ENCODE data around the gene POU2F3.
"Not testable (repeated sequence)": the region's sequence is repeated elsewhere in the genome, so short reads cannot be mapped to it uniquely, and the experiment has no call there.

The POU2F3 gene

DNA sequence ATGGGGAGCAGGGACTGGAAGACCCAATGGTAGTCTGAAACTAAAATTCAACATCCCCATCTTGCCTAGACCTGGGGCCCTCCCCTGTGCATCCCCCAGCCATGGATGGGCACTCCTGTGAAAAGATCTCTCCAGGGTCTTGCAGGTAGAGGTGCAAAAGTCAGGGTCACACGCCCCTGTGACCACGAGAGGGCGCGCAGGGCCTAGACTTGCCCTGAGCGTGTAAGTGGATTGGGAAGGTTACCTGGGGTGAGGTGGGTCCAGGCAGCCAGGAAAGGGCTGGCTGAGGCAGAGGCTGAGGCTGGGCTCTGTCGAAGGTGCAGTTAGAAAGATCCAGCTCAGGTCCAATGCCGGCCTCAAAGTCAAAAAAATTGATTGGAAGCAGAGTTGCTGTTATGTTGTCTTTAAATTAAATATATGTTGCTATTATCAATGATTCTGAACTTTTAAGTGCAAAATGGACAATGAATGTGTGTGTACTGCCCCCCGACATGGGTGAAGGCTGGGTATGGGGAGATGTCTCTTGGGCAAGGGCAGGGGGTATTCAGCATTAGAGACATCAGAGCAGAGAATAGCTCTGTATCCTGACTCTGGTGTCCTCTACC lies 4.8 kb upstream of the POU2F3 start:
- in situ Hi-C loops (cut with HindIII; ENCODE audit: low pct_unique_long_range_greater_than_20kb, low sequenced_read_pairs): no loop called here
- no peak for TF ChIP-seq JUND (IDR thresholded peaks at IDR 0.05; ENCODE audit: low read depth)
- DNase-seq (ENCODE audit: low read depth in 1 of 2, low spot score in 1 of 2): peak; percentile 89 to 93

DNA sequence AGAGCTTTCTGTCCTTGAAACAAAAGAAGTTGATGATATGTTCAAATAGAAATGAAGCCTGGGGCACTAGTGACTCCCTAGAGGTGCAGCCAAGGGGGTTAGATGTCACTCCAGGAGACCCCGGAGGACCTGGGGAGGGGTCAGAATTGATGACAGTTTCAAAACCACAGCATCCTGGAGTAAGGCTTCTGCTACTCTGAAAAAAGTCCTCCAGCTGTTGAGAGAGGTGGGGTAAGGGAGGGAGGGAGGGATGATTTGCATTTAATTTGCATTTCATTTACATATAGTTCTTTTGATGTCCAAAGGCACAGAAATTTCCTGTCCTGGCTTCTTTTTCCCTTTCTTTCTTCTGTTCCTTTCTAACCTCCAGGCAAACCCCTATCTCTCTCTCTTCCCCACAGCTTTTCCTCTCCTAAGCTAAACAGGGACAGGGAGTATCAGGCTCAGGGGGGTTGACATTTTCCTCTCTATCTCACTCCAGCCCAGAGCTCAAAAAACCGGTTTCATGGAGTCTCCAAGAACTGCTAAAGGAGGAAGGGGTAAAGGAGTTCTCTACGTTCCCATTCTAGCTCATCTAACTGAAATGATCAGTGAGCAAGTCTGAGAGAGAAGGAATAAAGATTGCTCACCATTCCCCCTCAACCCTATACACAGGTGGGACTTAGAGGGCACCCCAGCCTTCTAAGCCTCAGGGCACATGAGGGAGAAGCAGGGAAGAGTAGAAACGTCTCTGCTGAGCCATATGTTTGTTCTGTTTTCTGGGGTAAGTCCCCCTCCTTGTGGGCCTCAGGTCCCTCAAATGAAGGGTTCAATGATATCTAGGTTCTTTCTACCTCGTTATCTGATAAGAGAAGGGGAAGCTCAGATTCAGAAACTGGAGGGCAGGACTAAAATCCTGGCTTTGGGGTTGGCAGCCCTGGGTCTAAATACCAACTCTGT lies 3.5 kb upstream of the POU2F3 start:
- no peak for TF ChIP-seq JUND (IDR thresholded peaks at IDR 0.05; ENCODE audit: low read depth)
- DNase-seq (ENCODE audit: low read depth in 1 of 2, low spot score in 1 of 2): peak; percentile 44 to 98
- in situ Hi-C loops (cut with HindIII; ENCODE audit: low pct_unique_long_range_greater_than_20kb, low sequenced_read_pairs): no loop called here

DNA sequence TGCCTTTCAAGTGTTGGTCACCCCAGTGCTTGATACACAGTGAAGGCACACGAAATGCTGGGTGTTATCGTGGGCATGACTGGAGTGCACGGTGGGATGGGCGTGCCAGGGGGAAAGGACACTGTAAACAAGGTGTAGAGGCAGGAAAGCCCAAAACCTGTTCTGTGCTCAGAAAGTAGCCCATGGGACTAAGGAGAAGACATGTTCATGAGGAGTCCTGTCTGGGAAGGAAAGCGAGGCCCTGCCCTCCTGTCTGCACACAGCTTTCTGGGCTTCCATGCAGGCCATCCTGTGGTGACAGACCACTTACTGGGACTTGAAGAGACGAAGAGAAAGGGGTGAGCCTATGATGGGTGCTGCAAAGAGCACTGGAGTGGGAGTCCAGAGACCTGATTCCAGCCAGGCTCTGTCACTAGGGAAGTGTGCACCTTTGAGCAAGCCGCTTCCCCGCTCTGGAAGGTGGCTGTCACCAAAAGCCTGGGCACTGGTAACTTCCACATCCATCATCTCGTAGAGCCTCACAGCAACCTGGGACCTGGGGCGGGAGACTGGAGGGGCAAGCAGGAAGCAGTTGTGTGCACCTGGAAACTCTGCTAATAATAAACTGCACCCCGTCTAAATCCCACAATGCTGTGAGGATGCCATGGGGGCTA lies 846 bp upstream of the POU2F3 start:
- no peak for TF ChIP-seq JUND (IDR thresholded peaks at IDR 0.05; ENCODE audit: low read depth)
- in situ Hi-C loops (cut with HindIII; ENCODE audit: low pct_unique_long_range_greater_than_20kb, low sequenced_read_pairs): no loop called here
- DNase-seq (ENCODE audit: low read depth in 1 of 2, low spot score in 1 of 2): no peak

DNA sequence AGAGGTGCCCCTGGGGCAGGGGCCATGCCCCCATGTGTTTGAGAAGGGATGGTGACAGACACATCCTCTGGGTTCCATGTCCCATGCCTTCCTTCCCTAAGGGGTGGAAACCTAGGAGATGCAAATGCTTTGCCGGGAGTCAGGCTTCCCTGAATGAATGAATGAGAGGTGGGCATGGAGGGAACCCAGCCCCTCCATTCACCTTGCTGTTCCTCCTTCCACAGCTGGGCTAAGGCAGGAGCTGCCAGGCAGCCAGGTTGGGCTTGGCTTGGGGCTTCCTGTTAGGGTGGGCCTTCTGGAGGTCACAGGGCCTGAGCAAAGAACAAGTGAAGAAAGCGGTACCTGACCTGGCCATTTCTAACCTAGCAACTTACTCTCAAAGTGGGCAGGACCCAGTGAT lies 926 bp downstream of the POU2F3 start:
- in situ Hi-C loops (cut with HindIII; ENCODE audit: low pct_unique_long_range_greater_than_20kb, low sequenced_read_pairs): no loop called here
- TF ChIP-seq JUND (IDR thresholded peaks at IDR 0.05; ENCODE audit: low read depth): no peak
- DNase-seq (ENCODE audit: low read depth in 1 of 2, low spot score in 1 of 2): no peak

DNA sequence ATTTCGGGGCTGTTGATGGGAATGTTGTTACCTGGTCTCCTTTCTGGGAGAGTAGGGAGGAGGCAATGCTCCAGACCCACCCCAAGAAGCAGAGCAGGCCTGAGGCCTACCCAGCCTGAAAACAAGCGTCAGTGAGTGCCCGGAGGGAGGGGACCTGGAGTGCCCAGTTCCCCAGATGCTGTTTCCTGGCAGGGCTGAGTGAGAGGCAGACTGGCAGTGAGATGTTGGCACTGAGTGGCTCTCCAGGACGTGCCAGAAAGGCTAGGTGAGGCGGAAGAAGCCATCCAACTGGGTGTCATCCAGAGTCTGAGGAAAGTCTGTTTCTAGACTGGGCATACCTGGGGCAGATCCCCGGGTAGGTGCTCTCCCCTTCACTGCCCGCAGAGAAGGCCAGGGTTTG lies 1.3 kb downstream of the POU2F3 start:
- TF ChIP-seq JUND (IDR thresholded peaks at IDR 0.05; ENCODE audit: low read depth): no peak
- in situ Hi-C loops (cut with HindIII; ENCODE audit: low pct_unique_long_range_greater_than_20kb, low sequenced_read_pairs): no loop called here
- no peak for DNase-seq (ENCODE audit: low read depth in 1 of 2, low spot score in 1 of 2)

DNA sequence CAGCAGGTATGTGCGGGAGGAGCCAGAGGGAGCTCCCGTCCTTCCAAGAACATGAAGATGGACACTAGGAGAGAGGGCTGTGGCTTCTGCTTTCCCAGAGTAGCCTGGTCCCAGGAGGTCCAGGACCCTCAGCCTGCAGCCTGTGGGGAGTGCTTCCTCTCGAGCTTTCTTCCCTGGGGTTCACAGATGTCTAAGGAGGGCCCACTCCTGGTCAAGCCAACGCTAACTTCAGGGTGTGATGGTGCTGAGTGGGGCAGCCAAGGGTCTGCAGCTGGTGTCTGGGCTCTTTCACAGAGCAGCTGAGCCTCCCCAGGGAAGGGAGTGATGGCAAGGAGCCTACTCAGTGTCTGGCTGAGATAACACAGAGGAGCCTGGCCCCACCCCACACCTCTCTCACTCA lies 3.3 kb downstream of the POU2F3 start:
- no peak for DNase-seq (ENCODE audit: low read depth in 1 of 2, low spot score in 1 of 2)
- no peak for TF ChIP-seq JUND (IDR thresholded peaks at IDR 0.05; ENCODE audit: low read depth)
- in situ Hi-C loops (cut with HindIII; ENCODE audit: low pct_unique_long_range_greater_than_20kb, low sequenced_read_pairs): no loop called here

DNA sequence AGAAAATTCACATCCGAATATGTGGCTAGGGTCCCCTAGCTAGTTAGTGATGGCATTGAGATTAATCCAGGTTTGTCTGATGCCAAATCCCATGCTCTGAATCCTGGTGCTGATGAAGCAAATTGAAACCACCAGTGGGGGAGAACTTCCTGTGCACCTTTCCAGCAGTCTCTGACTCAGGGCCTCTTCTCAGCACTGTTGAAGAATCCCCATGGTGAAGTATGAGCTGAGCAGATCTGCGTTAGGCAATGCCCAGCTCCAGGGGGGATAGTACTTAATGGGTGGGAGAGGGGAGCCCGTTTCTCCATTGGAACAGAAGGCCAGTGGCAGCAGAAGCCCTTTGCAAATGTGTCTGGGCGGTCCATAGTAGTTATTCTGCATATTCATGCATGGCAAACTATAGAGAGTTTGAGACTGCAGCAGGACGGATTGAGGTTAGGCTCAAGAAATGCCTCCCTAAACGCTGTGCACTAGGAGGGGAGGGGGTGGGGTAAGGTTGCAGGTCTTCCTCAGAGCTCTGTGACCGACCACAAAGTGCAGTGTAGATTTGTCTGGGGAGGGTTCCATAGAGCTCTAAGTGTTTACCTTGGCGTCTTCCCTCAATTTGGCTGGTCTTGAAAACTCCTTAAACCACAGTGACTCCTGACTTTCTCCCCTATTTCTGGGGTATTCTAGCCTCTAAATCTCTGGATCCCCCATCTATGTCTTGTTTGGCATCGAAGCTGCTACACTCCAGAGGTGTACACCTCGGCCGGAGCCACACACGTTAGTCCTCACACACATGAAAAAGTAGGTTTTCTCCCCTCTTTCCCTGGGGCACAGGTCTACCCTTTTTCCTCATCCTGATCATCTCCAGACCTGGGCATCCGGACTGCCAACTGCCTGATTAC lies 4.8 kb downstream of the POU2F3 start:
- in situ Hi-C loops (cut with HindIII; ENCODE audit: low pct_unique_long_range_greater_than_20kb, low sequenced_read_pairs): no loop called here
- no peak for TF ChIP-seq JUND (IDR thresholded peaks at IDR 0.05; ENCODE audit: low read depth)
- DNase-seq (ENCODE audit: low read depth in 1 of 2, low spot score in 1 of 2): no peak

DNA sequence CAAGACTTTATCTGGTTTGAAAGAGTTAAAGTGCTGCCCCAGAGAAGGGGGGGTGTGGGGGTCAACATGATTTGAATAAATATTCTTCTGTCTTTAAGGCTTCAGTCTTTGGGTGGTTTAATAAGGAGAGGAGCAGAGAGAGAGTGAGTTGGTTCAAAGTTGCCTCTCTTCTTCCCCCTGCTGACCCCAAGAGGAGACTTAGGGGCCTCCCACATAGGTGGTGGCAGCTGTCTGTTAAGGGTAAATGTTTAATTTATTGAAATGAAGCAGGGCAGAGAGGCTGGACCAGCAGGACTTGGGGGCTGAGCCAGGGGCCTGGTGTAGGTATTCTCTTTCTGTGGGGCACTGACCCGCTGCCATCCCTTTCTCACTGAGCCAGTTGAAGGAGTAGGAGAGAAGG lies 5.5 kb downstream of the POU2F3 start:
- DNase-seq (ENCODE audit: low read depth in 1 of 2, low spot score in 1 of 2): no peak
- in situ Hi-C loops (cut with HindIII; ENCODE audit: low pct_unique_long_range_greater_than_20kb, low sequenced_read_pairs): no loop called here
- TF ChIP-seq JUND (IDR thresholded peaks at IDR 0.05; ENCODE audit: low read depth): no peak

DNA sequence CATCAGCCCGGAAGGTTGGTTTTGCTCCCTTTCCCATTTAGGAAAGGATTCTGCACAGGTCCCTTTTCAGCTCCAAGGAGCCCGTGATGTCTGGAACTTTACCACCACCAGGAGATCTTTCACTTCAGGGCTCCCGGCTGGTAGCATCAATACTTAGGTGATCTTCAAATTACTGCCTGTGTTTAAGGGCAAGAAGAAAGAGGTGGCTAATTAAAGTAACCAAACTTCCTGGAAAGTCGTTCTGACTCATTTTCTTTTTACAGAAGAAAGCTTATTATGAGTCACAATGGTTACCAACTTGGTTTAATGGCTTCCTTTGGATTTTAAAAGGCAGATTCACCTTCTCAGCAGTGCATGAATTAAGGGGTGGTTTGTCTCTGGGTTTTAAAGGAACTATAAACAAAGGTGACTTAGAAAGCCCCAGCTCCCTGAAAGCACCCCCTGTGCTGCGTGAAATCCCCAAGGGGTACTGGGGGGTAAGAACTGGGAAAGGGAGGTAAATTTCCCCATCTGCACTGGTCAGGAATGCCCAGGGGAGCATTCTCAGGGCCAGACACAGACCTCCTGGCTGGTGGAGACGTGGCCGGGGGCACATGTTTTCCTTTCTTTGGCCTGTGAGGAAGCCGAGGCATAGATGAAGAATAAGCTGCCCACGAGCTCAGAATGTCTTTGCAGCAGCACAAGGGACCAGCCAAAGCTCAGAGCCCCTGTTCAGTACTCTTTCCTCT lies 8.8 kb downstream of the POU2F3 start:
- no peak for TF ChIP-seq JUND (IDR thresholded peaks at IDR 0.05; ENCODE audit: low read depth)
- in situ Hi-C loops (cut with HindIII; ENCODE audit: low pct_unique_long_range_greater_than_20kb, low sequenced_read_pairs): no loop called here
- DNase-seq (ENCODE audit: low read depth in 1 of 2, low spot score in 1 of 2): no peak

DNA sequence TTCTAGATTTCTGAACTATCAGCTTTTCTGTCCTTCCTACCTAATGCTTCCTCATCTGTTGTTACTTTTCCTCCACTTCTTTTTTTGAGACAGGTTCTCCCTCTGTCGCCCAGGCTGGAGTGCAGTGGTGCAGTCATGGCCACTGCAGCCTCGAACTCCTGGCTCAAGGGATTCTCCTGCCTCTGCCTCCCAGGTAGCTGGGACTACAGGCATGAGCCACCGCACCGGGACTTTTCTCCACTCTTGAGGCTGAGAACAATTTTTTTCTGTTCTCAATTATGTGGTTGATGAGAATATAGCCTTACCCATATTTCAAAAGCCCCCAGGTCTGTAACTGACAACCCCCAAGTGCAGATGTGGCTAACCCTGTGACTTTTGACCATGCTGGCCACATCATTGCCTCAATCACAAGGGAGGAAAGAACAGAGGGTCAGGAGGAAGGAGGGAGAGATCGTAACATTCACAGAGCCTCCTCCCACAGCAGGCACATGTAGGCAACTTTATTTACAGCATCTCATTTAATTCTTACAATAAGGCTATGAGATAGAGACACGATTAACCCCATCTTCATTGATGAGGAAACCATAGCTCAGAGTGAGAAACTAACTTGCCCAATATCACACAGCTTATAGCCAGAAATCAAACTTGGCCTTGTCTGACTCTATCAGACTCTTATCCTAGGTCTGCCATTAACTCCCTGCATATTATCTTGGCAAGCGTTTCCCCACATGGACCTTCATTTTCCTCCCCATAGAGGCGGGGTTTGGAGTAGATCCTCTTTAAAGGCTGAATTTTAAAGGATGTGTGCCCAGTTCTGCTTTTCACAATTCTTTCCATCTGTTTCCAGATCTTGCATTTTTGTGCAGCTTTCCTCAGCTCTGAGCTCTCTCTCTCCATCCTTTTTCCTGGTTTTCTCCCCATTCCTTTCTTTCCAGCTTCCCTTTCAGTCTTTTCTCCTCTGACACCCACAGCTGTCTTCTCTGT lies 9.6 kb downstream of the POU2F3 start:
- TF ChIP-seq JUND (IDR thresholded peaks at IDR 0.05; ENCODE audit: low read depth): no peak
- in situ Hi-C loops (cut with HindIII; ENCODE audit: low pct_unique_long_range_greater_than_20kb, low sequenced_read_pairs): no loop called here
- no peak for DNase-seq (ENCODE audit: low read depth in 1 of 2, low spot score in 1 of 2)

DNA sequence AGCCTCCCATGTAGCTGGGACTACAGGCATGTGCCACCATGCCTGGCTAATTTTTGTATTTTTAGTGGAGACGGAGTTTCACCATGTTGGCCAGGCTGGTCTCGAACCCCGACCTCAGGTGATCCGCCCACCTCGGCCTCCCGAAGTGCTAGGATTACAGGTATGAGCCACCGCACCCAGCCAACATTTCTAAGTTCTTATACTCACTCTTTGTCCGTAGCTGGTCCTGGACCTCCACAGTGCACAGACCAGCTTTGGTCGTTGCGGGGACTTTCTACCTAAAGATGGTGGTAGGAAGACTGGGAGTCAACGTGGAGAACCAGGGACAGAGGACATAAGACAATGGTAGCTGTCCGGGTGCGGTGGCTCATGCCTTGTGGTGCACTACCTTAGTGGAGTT lies 13.4 kb downstream of the POU2F3 start:
- in situ Hi-C loops (cut with HindIII; ENCODE audit: low pct_unique_long_range_greater_than_20kb, low sequenced_read_pairs); DNase-seq (ENCODE audit: low read depth in 1 of 2, low spot score in 1 of 2): not testable (repeated sequence)

Measured in T47D (cell line).